ENCODE measurements around the gene TBC1D30.

The TBC1D30 gene

DNA sequence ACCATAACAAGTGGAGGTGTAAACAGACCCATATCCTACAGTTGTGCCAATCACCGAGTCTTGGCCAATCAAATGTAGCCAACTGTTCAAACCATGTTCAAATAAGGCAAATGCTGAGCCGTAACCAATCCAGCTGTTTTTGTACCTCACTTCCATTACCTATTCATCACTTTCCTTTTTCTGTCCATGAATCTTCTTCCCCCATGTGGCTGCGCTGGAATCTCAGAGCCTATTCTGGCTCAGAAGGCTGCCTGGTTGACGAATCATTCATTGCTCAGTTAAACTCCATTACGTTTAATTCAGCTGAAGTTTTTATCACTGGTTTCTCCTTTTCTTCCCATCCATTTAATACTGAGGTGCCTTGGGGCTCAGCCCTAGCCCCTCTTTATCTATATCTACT lies 71.1 kb downstream of the TBC1D30 start:
- no peaks in the 10 kb centered on the region for H3K4me1 ChIP-seq (ENCODE audit: low read length)

DNA sequence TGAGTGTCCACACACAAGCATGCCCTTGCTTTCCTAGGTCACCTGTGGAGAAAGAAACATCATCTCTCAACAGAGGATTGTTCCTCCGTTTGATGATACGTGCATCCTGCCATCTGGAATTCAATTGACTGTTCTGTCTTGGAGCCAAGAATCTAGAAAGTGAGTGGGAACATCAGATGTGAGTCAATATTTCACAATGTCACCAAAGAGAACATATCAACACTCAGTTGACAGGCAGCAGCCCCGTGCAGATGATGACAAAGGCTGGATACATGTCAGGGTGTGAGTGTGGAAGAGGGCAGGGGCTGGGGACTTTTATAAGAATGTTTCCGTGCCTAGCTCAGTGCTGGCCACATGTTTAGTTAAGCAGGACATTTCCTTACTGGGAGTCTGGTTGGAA lies 76.1 kb downstream of the TBC1D30 start:
- TF ChIP-seq, protein P1, sequence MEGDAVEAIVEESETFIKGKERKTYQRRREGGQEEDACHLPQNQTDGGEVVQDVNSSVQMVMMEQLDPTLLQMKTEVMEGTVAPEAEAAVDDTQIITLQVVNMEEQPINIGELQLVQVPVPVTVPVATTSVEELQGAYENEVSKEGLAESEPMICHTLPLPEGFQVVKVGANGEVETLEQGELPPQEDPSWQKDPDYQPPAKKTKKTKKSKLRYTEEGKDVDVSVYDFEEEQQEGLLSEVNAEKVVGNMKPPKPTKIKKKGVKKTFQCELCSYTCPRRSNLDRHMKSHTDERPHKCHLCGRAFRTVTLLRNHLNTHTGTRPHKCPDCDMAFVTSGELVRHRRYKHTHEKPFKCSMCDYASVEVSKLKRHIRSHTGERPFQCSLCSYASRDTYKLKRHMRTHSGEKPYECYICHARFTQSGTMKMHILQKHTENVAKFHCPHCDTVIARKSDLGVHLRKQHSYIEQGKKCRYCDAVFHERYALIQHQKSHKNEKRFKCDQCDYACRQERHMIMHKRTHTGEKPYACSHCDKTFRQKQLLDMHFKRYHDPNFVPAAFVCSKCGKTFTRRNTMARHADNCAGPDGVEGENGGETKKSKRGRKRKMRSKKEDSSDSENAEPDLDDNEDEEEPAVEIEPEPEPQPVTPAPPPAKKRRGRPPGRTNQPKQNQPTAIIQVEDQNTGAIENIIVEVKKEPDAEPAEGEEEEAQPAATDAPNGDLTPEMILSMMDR (IDR thresholded peaks at IDR 0.05; ENCODE audit: low read length), result no peak
- TF ChIP-seq EZH2phosphoT487 (IDR thresholded peaks at IDR 0.05; ENCODE audit: low read length) (no peak), EZH2 (optimal IDR thresholded peaks at IDR 0.05; ENCODE audit: low read depth, low read length) (no peak)
- no peak for DNase-seq
- Histone ChIP-seq H4K20me1 (ENCODE audit: insufficient read depth, low read length) (no peaks in the 10 kb centered on the region), H3K9me2 (replicated peaks; ENCODE audit: insufficient read depth, low read length) (no peaks in the 10 kb centered on the region), H3K4me2 (ENCODE audit: low read depth, low read length) (no peak overlapping the region), H3F3A (ENCODE audit: insufficient read depth, low read length) (no peaks in the 10 kb centered on the region), H3K9ac (ENCODE audit: low read length) (no peak overlapping the region), H3K4me1 (ENCODE audit: low read length) (no peaks in the 10 kb centered on the region), H3K79me2 (ENCODE audit: low read length) (no peaks in the 10 kb centered on the region), H3K36me3 (replicated peaks; ENCODE audit: insufficient read depth, low read length) (no peaks in the 10 kb centered on the region), H3K27ac (ENCODE audit: low read length) (no peak overlapping the region), H2AFZ (ENCODE audit: low read length) (no peak overlapping the region), H3K27me3 (replicated peaks; ENCODE audit: insufficient read depth, low read length) (no peaks in the 10 kb centered on the region), H3K4me3 (ENCODE audit: low read length) (no peak overlapping the region), H3K9me3 (replicated peaks; ENCODE audit: insufficient read depth, low read length) (no peaks in the 10 kb centered on the region)

More for the DNA sequence above, 71.1 kb downstream of the TBC1D30 start:
- Histone ChIP-seq H3K79me2 (ENCODE audit: low read length) (no peaks in the 10 kb centered on the region), H3K9me3 (replicated peaks; ENCODE audit: insufficient read depth, low read length) (no peaks in the 10 kb centered on the region), H2AFZ (ENCODE audit: low read length) (no peak overlapping the region), H3K4me3 (ENCODE audit: low read length) (no peak overlapping the region), H3K36me3 (replicated peaks; ENCODE audit: insufficient read depth, low read length) (no peaks in the 10 kb centered on the region), H3K9me2 (replicated peaks; ENCODE audit: insufficient read depth, low read length) (no peaks in the 10 kb centered on the region), H3K27me3 (replicated peaks; ENCODE audit: insufficient read depth, low read length) (no peaks in the 10 kb centered on the region), H3K27ac (ENCODE audit: low read length) (no peak overlapping the region), H3K9ac (ENCODE audit: low read length) (no peak overlapping the region), H3F3A (ENCODE audit: insufficient read depth, low read length) (no peaks in the 10 kb centered on the region), H3K4me2 (ENCODE audit: low read depth, low read length) (no peak overlapping the region), H4K20me1 (ENCODE audit: insufficient read depth, low read length) (no peaks in the 10 kb centered on the region)
- TF ChIP-seq, protein P1 (IDR thresholded peaks at IDR 0.05; ENCODE audit: low read length), result no peak
- no peak for TF ChIP-seq EZH2 (optimal IDR thresholded peaks at IDR 0.05; ENCODE audit: low read depth, low read length)
- no peak for TF ChIP-seq EZH2phosphoT487 (IDR thresholded peaks at IDR 0.05; ENCODE audit: low read length)
- no peak for DNase-seq

DNA sequence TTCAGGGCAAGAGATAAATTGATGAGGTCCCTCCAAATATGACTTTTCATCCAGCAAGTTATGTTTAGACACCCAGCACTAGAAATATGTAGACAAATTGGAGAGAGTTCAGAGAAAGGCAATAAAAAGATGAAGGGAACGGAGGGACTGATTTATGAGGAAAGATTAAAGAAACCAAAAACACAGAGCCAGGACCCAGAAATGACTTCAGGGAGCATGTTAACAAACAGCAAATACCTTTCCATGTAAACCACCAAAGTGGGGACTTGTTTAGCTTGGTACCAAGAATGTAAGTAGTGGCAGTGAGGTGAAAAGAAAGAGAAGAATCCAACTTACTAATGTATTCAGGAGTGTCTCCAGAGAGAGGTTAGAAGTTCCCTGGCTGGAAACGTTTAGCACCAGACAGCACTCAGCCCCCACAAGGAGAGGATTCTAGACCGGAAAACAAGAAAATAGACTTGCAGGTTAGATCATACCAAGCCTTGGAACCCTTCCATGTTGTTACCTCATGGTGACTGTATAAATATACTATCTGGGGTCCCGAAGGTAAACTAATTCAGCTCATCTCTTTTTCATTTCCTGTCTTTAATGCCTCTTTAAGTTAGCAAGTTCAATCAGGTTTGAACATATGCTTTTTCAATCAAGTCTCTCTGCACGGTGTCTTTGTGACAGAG lies 79.2 kb downstream of the TBC1D30 start:
- no peaks in the 10 kb centered on the region for H3F3A ChIP-seq (ENCODE audit: insufficient read depth, low read length)
- no peaks in the 10 kb centered on the region for H3K27me3 ChIP-seq (replicated peaks; ENCODE audit: insufficient read depth, low read length)
- no peaks in the 10 kb centered on the region for H3K79me2 ChIP-seq (ENCODE audit: low read length)
- no peak overlapping the region for H3K4me2 ChIP-seq (ENCODE audit: low read depth, low read length)
- no peaks in the 10 kb centered on the region for H3K36me3 ChIP-seq (replicated peaks; ENCODE audit: insufficient read depth, low read length)
- DNase-seq, result no peak
- TF ChIP-seq EZH2 (optimal IDR thresholded peaks at IDR 0.05; ENCODE audit: low read depth, low read length), result no peak
- TF ChIP-seq, protein P1 (IDR thresholded peaks at IDR 0.05; ENCODE audit: low read length), result no peak
- H3K4me1 ChIP-seq (ENCODE audit: low read length), result no peaks in the 10 kb centered on the region
- H3K9me2 ChIP-seq (replicated peaks; ENCODE audit: insufficient read depth, low read length), result no peaks in the 10 kb centered on the region
- no peaks in the 10 kb centered on the region for H3K9me3 ChIP-seq (replicated peaks; ENCODE audit: insufficient read depth, low read length)
- no peaks in the 10 kb centered on the region for H4K20me1 ChIP-seq (ENCODE audit: insufficient read depth, low read length)
- no peak overlapping the region for H3K27ac ChIP-seq (ENCODE audit: low read length)
- H3K4me3 ChIP-seq (ENCODE audit: low read length), result no peak overlapping the region
- H2AFZ ChIP-seq (ENCODE audit: low read length), result no peak overlapping the region
- H3K9ac ChIP-seq (ENCODE audit: low read length), result no peak overlapping the region
